Measurements from ENCODE around the gene OAT.
"Not testable (repeated sequence)": the region's sequence is repeated elsewhere in the genome, so short reads cannot be mapped to it uniquely, and the experiment has no call there.

OAT gene

GRCh38 chr10:124453960-124454610 lies 35.4 kb upstream of the OAT start:
- no peak overlapping the region for H3K4me3 Mint-ChIP-seq
- peaks cover 0 to 6% of the 10 kb centered on the region in 2 donors for H3K4me1 Mint-ChIP-seq (ENCODE audit: low read depth in 2 of 2)
- no peak for ATAC-seq (replicated peaks)
- H3K27me3 Mint-ChIP-seq: peaks cover 79 to 95% of the 10 kb centered on the region in 2 donors
- H3K27ac Mint-ChIP-seq: no peak overlapping the region
- peaks cover 3% of the 10 kb centered on the region for H3K36me3 Mint-ChIP-seq (ENCODE audit: insufficient read depth)
- H3K9me3 Mint-ChIP-seq: no peaks in the 10 kb centered on the region
- no peak for DNase-seq

- Mint-ChIP-seq H3K9me3 (no peaks in the 10 kb centered on the region), H3K4me1 (ENCODE audit: low read depth in 2 of 2) (peaks cover 4 to 14% of the 10 kb centered on the region in 2 donors), H3K36me3 (ENCODE audit: insufficient read depth) (peaks cover 3% of the 10 kb centered on the region), H3K27me3 (peaks cover 82 to 99% of the 10 kb centered on the region in 2 donors), H3K4me3 (peak overlapping the region in 1 of 2 donors; percentile 45), H3K27ac (no peak overlapping the region)
- ATAC-seq (replicated peaks) (no peak), DNase-seq (no peak)
These were observed 32.6 kb upstream of the OAT start for GRCh38 chr10:124451276-124451675.

- H3K9me3 Mint-ChIP-seq: no peaks in the 10 kb centered on the region
- no peak overlapping the region for H3K27ac Mint-ChIP-seq
- H3K4me3 Mint-ChIP-seq: peak overlapping the region in 1 of 2 donors; percentile 45
- DNase-seq (no peak), ATAC-seq (replicated peaks) (no peak)
- H3K27me3 Mint-ChIP-seq: peaks cover 79 to 99% of the 10 kb centered on the region in 2 donors
- peaks cover 4 to 14% of the 10 kb centered on the region in 2 donors for H3K4me1 Mint-ChIP-seq (ENCODE audit: low read depth in 2 of 2)
- H3K36me3 Mint-ChIP-seq (ENCODE audit: insufficient read depth): peaks cover 3% of the 10 kb centered on the region
These were observed 32.0 kb upstream of the OAT start for GRCh38 chr10:124450783-124451057.

GRCh38 chr10:124450012-124450782 lies 31.5 kb upstream of the OAT start, which contains the start of gene NKX1-2:
TSS of gene NKX1-2 (minus strand) at chr10:124450035. CDS start at chr10:124449943, 92 bp downstream.
- DNase-seq (no peak), ATAC-seq (replicated peaks) (no peak)
- Mint-ChIP-seq H3K9me3 (no peaks in the 10 kb centered on the region), H3K27ac (no peak within 1 kb of the TSS), H3K27me3 (peaks cover 73 to 99% of the 10 kb centered on the region in 2 donors), H3K4me3 (peak within 1 kb of the TSS; percentile 51 to 66), H3K36me3 (ENCODE audit: insufficient read depth) (peaks cover 3% of the 10 kb centered on the region), H3K4me1 (ENCODE audit: low read depth in 2 of 2) (peaks cover 4 to 14% of the 10 kb centered on the region in 2 donors)

- H3K27ac Mint-ChIP-seq: no peak overlapping the region
- peaks cover 72 to 99% of the 10 kb centered on the region in 2 donors for H3K27me3 Mint-ChIP-seq
- H3K4me3 Mint-ChIP-seq: peak overlapping the region; percentile 51 to 66
- DNase-seq (no peak), ATAC-seq (replicated peaks) (no peak)
- H3K36me3 Mint-ChIP-seq (ENCODE audit: insufficient read depth): peaks cover 3% of the 10 kb centered on the region
- no peaks in the 10 kb centered on the region for H3K9me3 Mint-ChIP-seq
- H3K4me1 Mint-ChIP-seq (ENCODE audit: low read depth in 2 of 2): peaks cover 4 to 14% of the 10 kb centered on the region in 2 donors
These were observed 30.7 kb upstream of the OAT start for GRCh38 chr10:124449170-124450011.

- no peak for ATAC-seq (replicated peaks)
- H3K27ac Mint-ChIP-seq: no peak overlapping the region
- H3K36me3 Mint-ChIP-seq (ENCODE audit: insufficient read depth): peaks cover 3% of the 10 kb centered on the region
- peaks cover 4 to 14% of the 10 kb centered on the region in 2 donors for H3K4me1 Mint-ChIP-seq (ENCODE audit: low read depth in 2 of 2)
- no peak for DNase-seq
- H3K4me3 Mint-ChIP-seq: peak overlapping the region; percentile 66 to 70
- H3K9me3 Mint-ChIP-seq: no peaks in the 10 kb centered on the region
- H3K27me3 Mint-ChIP-seq: peaks cover 69 to 98% of the 10 kb centered on the region in 2 donors
These were observed 30.0 kb upstream of the OAT start for GRCh38 chr10:124448696-124449169.

- H3K4me1 Mint-ChIP-seq (ENCODE audit: low read depth in 2 of 2): peaks cover 4 to 14% of the 10 kb centered on the region in 2 donors
- no peak overlapping the region for H3K27ac Mint-ChIP-seq
- peaks cover 71 to 99% of the 10 kb centered on the region in 2 donors for H3K27me3 Mint-ChIP-seq
- no peak for DNase-seq
- no peaks in the 10 kb centered on the region for H3K9me3 Mint-ChIP-seq
- H3K36me3 Mint-ChIP-seq (ENCODE audit: insufficient read depth): peaks cover 3% of the 10 kb centered on the region
- no peak for ATAC-seq (replicated peaks)
- peak overlapping the region; percentile 66 to 70 for H3K4me3 Mint-ChIP-seq
These were observed 29.2 kb upstream of the OAT start for GRCh38 chr10:124447751-124448466.

GRCh38 chr10:124446830-124447750 lies 28.4 kb upstream of the OAT start:
- no peak overlapping the region for H3K4me3 Mint-ChIP-seq
- no peak overlapping the region for H3K27ac Mint-ChIP-seq
- no peaks in the 10 kb centered on the region for H3K9me3 Mint-ChIP-seq

GRCh38 chr10:124441694-124442093 lies 23.0 kb upstream of the OAT start:
- H3K9me3 Mint-ChIP-seq; H3K36me3 Mint-ChIP-seq (ENCODE audit: insufficient read depth); DNase-seq; H3K27ac Mint-ChIP-seq; ATAC-seq (replicated peaks); H3K4me3 Mint-ChIP-seq; H3K4me1 Mint-ChIP-seq (ENCODE audit: low read depth in 2 of 2): not testable (repeated sequence)
- peaks cover 34 to 54% of the 10 kb centered on the region in 2 donors for H3K27me3 Mint-ChIP-seq

More at GRCh38 chr10:124446830-124447750, 28.4 kb upstream of the OAT start:
- ATAC-seq (replicated peaks) (no peak), DNase-seq (no peak)
- Mint-ChIP-seq H3K4me1 (ENCODE audit: low read depth in 2 of 2) (peaks cover 4 to 14% of the 10 kb centered on the region in 2 donors), H3K36me3 (ENCODE audit: insufficient read depth) (peaks cover 4% of the 10 kb centered on the region), H3K27me3 (peaks cover 73 to 99% of the 10 kb centered on the region in 2 donors)

GRCh38 chr10:124436191-124436638 lies 17.5 kb upstream of the OAT start:
- H3K36me3 Mint-ChIP-seq (ENCODE audit: insufficient read depth): no peaks in the 10 kb centered on the region
- H3K9me3 Mint-ChIP-seq: no peaks in the 10 kb centered on the region
- H3K4me3 Mint-ChIP-seq: no peak overlapping the region
- ATAC-seq (replicated peaks) (no peak), DNase-seq (no peak)
- H3K27ac Mint-ChIP-seq: peak overlapping the region in 1 of 2 donors; percentile 46
- H3K4me1 Mint-ChIP-seq (ENCODE audit: low read depth in 2 of 2): no peaks in the 10 kb centered on the region
- peaks cover 7 to 12% of the 10 kb centered on the region in 2 donors for H3K27me3 Mint-ChIP-seq

GRCh38 chr10:124435683-124436082 lies 17.0 kb upstream of the OAT start:
- H3K4me1 Mint-ChIP-seq (ENCODE audit: low read depth in 2 of 2); H3K36me3 Mint-ChIP-seq (ENCODE audit: insufficient read depth); H3K4me3 Mint-ChIP-seq; ATAC-seq (replicated peaks); H3K27ac Mint-ChIP-seq; H3K9me3 Mint-ChIP-seq; DNase-seq: not testable (repeated sequence)
- peaks cover 11 to 18% of the 10 kb centered on the region in 2 donors for H3K27me3 Mint-ChIP-seq

GRCh38 chr10:124433461-124433860 lies 14.7 kb upstream of the OAT start:
- ATAC-seq (replicated peaks) (no peak), DNase-seq (no peak)
- H3K27me3 Mint-ChIP-seq: peaks cover 23 to 24% of the 10 kb centered on the region in 2 donors
- H3K36me3 Mint-ChIP-seq (ENCODE audit: insufficient read depth): no peaks in the 10 kb centered on the region
- no peak overlapping the region for H3K4me3 Mint-ChIP-seq
- H3K9me3 Mint-ChIP-seq: no peaks in the 10 kb centered on the region
- no peaks in the 10 kb centered on the region for H3K4me1 Mint-ChIP-seq (ENCODE audit: low read depth in 2 of 2)
- no peak overlapping the region for H3K27ac Mint-ChIP-seq

All from effector memory CD8-positive, alpha-beta T cell (primary cell).